Fibroblast of the aortic adventitia (primary cell): ENCODE results near the gene MMEL1. TPM values are rescaled to one million over a fixed set of nuclear protein-coding genes. Genes with fewer than 3 reads are reported as not detected.

Experiments
- DNase-seq: peaks from one replicate; pipeline ENCODE4 v3.0.0-alpha.2; 2010; ENCODE audit warnings: low read depth
- H3K4me3 ChIP-seq: 2 replicates; pipeline ENCODE4 v1.5.1; 2011; ENCODE audit warnings: low read depth, mild to moderate bottlenecking, control low read depth, low read length, moderate library complexity
- CTCF ChIP-seq: IDR thresholded peaks from 2 replicates; pipeline ENCODE4 v1.5.1; 2011; ENCODE audit warnings: mild to moderate bottlenecking, low read length, control low read depth, inconsistent platforms; ENCODE audit not compliant: insufficient read depth
- total RNA-seq: library from RNA; depleted of rRNA; stranded (reverse); fragments of >200 nt; gene quantifications from 2 replicates; pipeline ENCODE4 v1.2.3, GENCODE V29; 2012; ENCODE audit warnings: low replicate concordance

MMEL1 gene
- total RNA-seq, 1 donor = not detected

- TF ChIP-seq CTCF = no peak
- DNase-seq = no peak
- no peak overlapping the region for H3K4me3 ChIP-seq
Measured at GRCh38 chr1:2633936-2634491, 1.2 kb upstream of the MMEL1 start.

- no peak for TF ChIP-seq CTCF
- no peak for DNase-seq
- H3K4me3 ChIP-seq = no peak overlapping the region
Measured at GRCh38 chr1:2633366-2633935, 635 bp upstream of the MMEL1 start.

- no peak for DNase-seq
- H3K4me3 ChIP-seq = no peak overlapping the region
- TF ChIP-seq CTCF = no peak
Measured at GRCh38 chr1:2632051-2632430, 775 bp downstream of the MMEL1 start.

GRCh38 chr1:2631136-2632050 is 1.4 kb downstream of the MMEL1 start:
- DNase-seq = no peak
- no peak overlapping the region for H3K4me3 ChIP-seq
- no peak for TF ChIP-seq CTCF

- DNase-seq = no peak
- no peak overlapping the region for H3K4me3 ChIP-seq
- TF ChIP-seq CTCF = no peak
Measured at GRCh38 chr1:2630498-2631135, 2.2 kb downstream of the MMEL1 start.

- DNase-seq = no peak
- no peak for TF ChIP-seq CTCF
- H3K4me3 ChIP-seq = no peak overlapping the region
Measured at GRCh38 chr1:2629627-2630497, 3.0 kb downstream of the MMEL1 start.
